Activated naive CD4-positive, alpha-beta T cell treated with anti-CD3 and anti-CD28 coated beads, Interleukin-2, amount 50 U/mL, for 16 hours (primary cell): Measurements from ENCODE around the gene ARSK.

ENCODE experiments used
- DNase-seq: peaks from one replicate; pipeline ENCODE4 v3.0.0-alpha.2; 2020

ARSK gene, protein sequence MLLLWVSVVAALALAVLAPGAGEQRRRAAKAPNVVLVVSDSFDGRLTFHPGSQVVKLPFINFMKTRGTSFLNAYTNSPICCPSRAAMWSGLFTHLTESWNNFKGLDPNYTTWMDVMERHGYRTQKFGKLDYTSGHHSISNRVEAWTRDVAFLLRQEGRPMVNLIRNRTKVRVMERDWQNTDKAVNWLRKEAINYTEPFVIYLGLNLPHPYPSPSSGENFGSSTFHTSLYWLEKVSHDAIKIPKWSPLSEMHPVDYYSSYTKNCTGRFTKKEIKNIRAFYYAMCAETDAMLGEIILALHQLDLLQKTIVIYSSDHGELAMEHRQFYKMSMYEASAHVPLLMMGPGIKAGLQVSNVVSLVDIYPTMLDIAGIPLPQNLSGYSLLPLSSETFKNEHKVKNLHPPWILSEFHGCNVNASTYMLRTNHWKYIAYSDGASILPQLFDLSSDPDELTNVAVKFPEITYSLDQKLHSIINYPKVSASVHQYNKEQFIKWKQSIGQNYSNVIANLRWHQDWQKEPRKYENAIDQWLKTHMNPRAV

DNA sequence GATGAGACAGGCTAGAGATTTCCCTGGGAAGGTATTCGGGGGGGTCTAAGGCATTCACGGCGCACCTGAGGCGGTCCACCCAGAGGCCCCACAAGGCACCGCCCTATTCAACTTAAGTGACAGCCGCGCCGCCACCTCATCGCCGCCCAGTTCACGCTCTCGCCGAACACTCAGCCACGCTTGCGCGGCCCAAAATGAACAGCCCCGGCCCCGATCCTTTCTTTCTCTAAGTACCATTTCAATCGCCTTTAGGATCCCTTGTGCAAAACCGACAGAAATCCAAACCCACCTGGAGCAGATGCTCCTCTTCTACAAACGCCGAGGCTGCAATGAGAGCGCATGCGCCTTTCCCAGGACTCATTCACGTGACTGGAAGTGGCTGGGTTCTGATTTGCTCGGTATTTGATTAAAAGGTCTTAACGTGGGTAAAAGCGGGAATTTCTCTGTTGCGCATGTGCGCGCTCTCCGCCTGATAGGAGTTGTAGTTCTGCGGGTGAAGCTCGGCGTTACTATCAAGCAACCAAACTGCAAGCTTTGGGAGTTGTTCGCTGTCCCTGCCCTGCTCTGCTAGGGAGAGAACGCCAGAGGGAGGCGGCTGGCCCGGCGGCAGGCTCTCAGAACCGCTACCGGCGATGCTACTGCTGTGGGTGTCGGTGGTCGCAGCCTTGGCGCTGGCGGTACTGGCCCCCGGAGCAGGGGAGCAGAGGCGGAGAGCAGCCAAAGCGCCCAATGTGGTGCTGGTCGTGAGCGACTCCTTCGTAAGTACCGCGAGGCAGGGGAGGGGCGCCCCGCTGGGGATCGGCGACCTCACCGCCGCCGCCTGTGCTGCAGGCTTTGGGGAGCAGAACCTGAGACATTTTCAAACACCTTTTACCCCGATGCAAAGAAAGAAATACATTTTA lies at the start of gene ARSK, which contains the start of gene SKIC3:
Gene ARSK (plus strand): TSS at position 455 of the 902 bp plus-strand sequence. CDS start 178 bp downstream, at position 633.
Gene SKIC3 (minus strand): TSS at position 331 of the 902 bp plus-strand sequence. CDS start 7,827 bp downstream, outside the sequence.
- peak; percentile 88 for DNase-seq

GRCh38 chr5:95508550-95508949 lies 46.4 kb upstream of the ARSK start:
- no peak for DNase-seq

GRCh38 chr5:95511606-95512005 lies 43.3 kb upstream of the ARSK start:
- DNase-seq = no peak

DNA sequence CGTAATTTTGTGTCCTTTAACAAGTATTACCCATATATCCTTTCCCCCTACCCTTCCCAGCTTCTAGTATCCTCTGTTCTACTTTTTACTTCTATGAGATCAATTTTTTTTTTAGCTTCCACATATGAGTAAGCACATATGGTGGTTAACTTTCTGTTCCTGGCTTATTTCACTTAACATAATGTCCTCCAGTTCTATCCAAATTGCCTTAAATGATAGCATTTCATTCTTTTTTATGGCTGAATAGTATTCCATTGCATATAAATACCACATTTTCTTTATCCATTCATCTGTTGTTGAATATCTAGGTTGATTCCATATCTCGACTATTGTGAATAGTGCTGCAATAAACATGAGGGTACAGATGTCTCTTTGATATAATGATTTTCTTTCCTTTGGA lies 36.5 kb upstream of the ARSK start:
- DNase-seq = no peak

DNA sequence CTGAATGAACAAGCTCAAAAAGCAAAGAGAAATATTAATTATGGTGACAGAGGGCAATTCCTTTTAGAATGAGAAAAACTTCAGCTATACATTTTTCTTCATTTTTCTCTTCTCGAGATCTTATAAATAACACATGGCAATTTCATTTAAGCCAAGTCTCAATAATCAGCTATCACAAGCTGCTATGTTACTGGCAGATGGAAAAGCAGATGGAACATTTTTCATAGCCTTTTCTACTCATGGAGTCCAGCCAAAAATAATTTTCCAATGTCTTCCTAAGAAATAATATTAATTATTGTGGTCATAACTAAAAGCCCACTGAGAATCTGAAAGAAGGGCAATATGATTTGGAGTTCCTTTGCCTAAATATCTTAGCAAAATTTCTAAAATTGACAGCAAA lies 35.8 kb upstream of the ARSK start:
- no peak for DNase-seq

DNA sequence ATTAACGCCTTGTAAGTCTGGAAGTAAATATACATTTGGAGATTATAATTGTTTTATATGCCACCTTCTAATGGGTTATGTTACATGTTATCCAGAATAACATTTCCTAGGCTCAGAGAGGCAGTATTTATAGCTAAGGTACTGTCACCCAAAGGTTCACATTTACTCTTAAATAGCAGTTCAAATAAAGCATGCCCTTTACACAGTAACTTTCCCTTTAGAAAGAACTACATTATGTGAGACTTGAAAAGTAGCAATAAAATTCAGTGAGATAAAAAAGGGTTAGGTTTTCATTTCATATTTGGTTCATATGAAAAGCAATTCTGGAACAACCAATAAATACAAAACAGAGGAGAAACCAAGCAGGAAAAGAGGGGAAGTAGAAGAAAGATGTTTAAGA lies 35.2 kb upstream of the ARSK start:
- no peak for DNase-seq

DNA sequence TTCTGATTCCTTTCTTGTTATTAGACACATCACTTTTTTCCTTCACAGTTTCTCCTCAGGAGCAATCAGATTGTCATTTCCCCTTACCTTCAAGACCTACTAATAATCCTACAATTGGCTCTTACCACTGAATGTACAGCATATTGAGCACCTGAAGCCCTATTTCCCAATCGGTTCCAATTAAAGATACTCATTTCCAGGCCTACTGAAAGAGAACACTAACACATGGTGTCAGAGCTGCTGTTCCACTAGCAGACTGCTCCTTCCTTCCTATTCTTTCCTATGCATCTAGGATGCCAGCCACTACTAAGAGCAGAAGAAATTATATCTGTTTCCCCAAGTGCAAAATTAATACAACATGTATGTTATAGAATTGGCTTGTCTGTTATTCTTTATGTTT lies 34.7 kb upstream of the ARSK start:
- DNase-seq = no peak

DNA sequence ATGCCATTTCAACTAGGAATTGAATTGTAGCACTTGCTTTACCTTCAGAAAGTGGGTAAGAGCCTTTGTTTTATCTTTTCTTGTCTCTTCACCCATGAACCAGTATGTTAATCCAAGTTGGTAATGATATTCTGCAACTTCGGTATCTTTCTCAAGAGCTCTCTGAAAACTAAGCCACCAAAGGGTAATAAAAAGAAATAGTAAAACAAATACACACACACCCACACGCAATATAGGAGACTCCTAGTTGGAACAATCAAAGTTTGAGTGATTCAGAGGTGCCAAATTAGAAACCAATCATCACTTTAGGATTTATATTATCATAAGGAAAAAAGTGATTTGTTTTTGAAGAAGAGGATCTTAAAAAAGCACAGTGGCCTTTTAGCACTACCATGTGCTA lies 30.5 kb upstream of the ARSK start:
- no peak for DNase-seq

DNA sequence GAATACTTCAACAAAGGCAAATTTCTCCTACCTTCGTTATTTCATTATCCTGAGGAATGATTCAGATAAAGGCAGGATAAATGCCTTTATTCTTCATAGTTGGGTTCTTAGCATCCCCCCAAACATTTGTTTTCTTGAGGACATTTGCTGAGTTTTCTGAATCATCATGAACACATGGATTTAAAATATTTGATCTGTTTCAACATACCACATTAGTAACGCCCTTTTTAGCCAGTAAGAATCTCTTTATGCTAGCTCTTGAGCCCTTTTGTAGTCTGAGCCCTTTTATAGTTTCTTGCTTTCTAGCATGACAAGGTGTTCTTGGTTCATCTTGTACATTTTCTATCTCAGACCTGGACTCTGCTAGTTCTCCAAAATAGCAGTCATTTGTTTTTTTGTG lies 28.0 kb upstream of the ARSK start:
- DNase-seq = no peak

GRCh38 chr5:95528565-95528964 lies 26.3 kb upstream of the ARSK start:
- no peak for DNase-seq

GRCh38 chr5:95530416-95530815 lies 24.5 kb upstream of the ARSK start:
- DNase-seq = no peak

GRCh38 chr5:95531491-95531890 lies 23.4 kb upstream of the ARSK start:
- DNase-seq = no peak

- DNase-seq = no peak
These were observed 22.5 kb upstream of the ARSK start for GRCh38 chr5:95532415-95532814.

- no peak for DNase-seq
These were observed 21.8 kb upstream of the ARSK start for GRCh38 chr5:95533106-95533505.

DNA sequence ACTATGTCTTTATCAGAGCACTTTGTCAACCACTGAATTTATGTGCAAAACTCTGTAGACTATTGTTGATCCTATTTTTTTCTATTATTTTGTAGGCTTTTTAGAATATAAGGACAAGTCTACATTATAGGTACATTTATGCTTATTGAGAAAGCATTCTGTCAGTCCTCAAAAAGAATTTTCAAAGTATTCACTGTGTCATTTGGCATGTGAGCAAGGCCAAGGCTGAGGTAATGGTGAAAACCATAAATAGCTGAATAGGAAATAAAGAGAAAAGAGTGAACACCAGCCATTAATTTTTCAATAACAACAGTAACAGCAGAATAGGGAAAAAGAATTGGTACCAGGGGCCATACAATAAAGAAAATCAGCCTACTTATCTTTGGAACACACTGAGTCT lies 21.1 kb upstream of the ARSK start:
- no peak for DNase-seq

DNA sequence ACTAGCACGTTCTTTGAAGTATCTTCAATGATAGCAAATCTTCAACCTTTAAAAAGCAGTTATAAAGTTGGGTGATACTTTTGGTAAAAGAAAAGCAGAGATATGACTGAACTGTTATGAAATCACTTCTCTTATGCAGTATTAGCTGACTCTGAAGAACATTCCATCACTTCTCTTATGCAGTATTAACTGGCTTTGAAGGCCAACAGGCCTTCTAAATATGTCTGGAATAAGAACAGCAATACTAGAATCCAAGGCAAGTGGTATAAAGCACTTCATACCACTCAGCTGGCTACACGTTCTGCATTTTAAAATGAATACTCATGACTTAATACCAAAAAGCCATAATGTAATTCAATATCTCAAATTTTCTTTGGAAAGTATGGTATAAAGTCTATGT lies 17.4 kb upstream of the ARSK start:
- no peak for DNase-seq

DNA sequence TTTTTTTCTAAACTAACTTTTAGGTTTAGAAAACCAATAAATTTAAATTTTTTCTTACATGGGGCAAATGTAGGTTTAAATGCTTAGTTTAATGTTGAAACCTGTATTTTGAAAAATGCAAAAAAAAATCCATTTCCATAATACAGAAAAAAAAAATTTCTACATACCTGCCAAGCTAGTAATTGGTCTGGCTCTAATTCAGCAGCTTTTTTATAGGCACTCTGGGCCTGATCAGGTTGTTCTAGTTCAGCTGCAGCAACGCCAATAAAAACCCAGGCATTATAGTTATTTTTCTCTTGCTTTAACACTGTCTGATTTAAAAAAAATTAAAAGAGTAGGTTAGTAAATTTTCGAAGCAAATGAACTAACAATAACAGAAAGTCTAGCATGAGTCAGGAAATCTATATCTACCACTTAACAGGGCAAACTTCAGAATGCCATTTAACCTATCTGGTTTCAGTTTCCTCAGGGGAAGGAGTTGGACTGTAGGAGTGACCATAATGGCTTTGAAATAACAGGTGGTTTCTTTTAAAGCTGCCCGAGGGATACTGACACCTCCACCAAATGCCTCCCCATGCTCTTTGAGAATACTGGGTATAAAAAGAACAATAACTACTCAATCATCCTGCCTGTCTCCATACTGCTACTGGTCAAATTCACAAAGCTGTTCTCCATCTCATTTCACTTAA lies 11.7 kb upstream of the ARSK start:
- DNase-seq = no peak

- no peak for DNase-seq
These were observed 5.9 kb upstream of the ARSK start for GRCh38 chr5:95549030-95549429.

DNA sequence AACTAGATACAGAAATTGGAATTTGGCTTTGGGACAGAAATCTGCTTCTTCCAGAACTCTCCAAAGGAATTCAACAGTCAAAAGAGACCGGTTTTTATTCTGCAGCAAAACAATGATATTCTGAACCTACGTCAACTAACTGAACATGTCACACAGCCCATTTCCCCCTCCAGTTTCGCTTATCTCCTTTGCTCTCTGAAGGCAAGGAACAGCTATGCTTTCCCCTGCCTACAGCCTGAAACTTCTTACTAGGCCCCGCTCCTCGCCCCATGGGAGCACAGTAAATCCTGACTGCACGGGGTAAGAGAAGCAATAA lies 612 bp upstream of the ARSK start:
- DNase-seq = no peak

- DNase-seq = no peak
These were observed 652 bp downstream of the ARSK start for GRCh38 chr5:95555553-95555952.

DNA sequence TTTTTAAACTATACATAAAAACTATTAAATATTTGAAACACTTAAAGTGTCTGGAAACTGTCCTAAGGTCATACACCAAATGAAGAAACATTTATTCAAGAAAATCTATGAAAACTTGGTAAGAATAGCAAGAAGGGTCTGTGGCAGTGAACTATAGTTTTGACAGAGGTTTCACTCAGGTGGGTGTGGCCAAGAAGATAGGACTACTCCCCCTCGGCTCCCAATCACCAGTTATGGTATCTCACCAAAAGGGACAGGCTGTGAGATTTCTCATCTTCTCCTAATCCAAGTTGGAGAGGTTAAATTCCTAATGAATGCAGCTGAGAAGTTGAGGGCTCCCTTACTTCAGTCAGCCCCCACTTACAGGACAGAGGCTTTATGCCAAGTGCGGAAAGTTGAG lies 2.9 kb downstream of the ARSK start:
- no peak for DNase-seq

- no peak for DNase-seq
These were observed 7.4 kb downstream of the ARSK start for GRCh38 chr5:95562282-95562681.

DNA sequence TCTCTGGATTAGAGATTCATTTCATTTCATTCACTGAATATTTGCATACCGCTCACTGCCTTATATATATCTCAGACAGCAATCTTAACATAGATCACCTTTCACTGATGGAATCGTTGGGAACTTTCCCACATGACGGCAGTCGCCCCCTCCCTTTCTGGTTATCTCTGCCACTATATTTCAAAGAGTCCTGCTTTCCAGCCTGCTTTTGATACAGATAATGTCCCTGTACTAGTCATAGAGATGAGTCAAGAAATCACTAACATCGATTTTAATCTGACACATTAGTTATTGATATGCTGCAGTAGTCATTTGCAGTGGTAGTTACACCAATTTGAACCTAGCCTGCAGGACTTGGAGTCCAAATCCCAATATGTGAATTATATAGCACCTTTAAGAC lies 8.5 kb downstream of the ARSK start:
- no peak for DNase-seq
